SU-DHL-6 (cell line): ENCODE results near the gene FAM107B.

Source experiments
- CTCF ChIP-seq: fragments of 200-600 bp; sonication (generic); IDR thresholded peaks from one replicate; pipeline ENCODE4 v1.5.1; 2017; ENCODE audit warnings: antibody characterized with exemption, mild to moderate bottlenecking, low read length, moderate library complexity; ENCODE audit not compliant: insufficient read depth, poor library complexity, severe bottlenecking
- EZH2phosphoT487 ChIP-seq: fragments of 200-600 bp; sonication (generic), shearing (Covaris generic); conservative IDR thresholded peaks from 2 replicates; pipeline ENCODE4 v1.6.1; 2018; ENCODE audit warnings: mild to moderate bottlenecking, antibody characterized with exemption, low read length, moderate library complexity, mixed read lengths

- TF ChIP-seq CTCF = no peak
- no peak for TF ChIP-seq EZH2phosphoT487
These were observed 1.8 kb upstream of the FAM107B start for GRCh38 chr10:14776546-14776945.
